Cardiac muscle cell (in vitro differentiated cells and primary cell): ENCODE measurements around the gene CHDH. TPM values are rescaled to one million over a fixed set of nuclear protein-coding genes. Genes with fewer than 3 reads are reported as not detected.
A peak's percentile ranks its signal among the peaks of the same experiment; 100 is the strongest.

Source experiments
- DNase-seq, 2 donors: peaks; one replicate each; pipeline versions ENCODE4 v3.0.0 to v3.0.0-alpha.2; 2010 to 2017; ENCODE audit warnings: low read depth in 1 of 2, low spot score in 1 of 2
- H3K27ac ChIP-seq: fragments of 200-600 bp; sonication (generic); 2 replicates; pipeline ENCODE4 v1.5.1; 2016
- H3K27me3 ChIP-seq: fragments of 200-600 bp; sonication (generic); 2 replicates; pipeline ENCODE4 v1.6.0; 2016; ENCODE audit warnings: control low read depth
- H3K36me3 ChIP-seq: fragments of 200-600 bp; sonication (generic); 2 replicates; pipeline ENCODE4 v1.5.1; 2016; ENCODE audit warnings: control low read depth
- H3K4me1 ChIP-seq: fragments of 200-600 bp; sonication (generic); 2 replicates; pipeline ENCODE4 v1.8.1; 2017; ENCODE audit warnings: low read depth, mild to moderate bottlenecking, mixed run types
- H3K4me3 ChIP-seq: fragments of 200-600 bp; sonication (generic); 2 replicates; pipeline ENCODE4 v1.5.1; 2016; ENCODE audit warnings: mild to moderate bottlenecking
- H3K9me3 ChIP-seq: fragments of 200-600 bp; sonication (generic); 2 replicates; pipeline ENCODE4 v1.5.1; 2017; ENCODE audit warnings: low read depth, mild to moderate bottlenecking, control low read depth
- polyA plus RNA-seq: library from polyadenylated mRNA; unstranded; fragments of >200 nt; fragmentation: Nextera tagmentation; extraction: Ambion mirVana; gene quantifications from 2 replicates; pipeline ENCODE4 v1.2.1, GENCODE V29; 2016
- total RNA-seq: library from RNA; depleted of rRNA; stranded (reverse); fragments of >200 nt; gene quantifications from 2 replicates; pipeline ENCODE4 v1.2.3, GENCODE V29; 2016
- TF ChIP-seq, protein P1 (sequence below): IDR thresholded peaks from 2 replicates; pipeline ENCODE4 v1.5.1; 2012; ENCODE audit warnings: low read depth, mild to moderate bottlenecking, low read length

CHDH gene
- total and polyA plus RNA-seq, 2 experiments from 2014 or later, result 12.8 to 36.1 TPM

DNA sequence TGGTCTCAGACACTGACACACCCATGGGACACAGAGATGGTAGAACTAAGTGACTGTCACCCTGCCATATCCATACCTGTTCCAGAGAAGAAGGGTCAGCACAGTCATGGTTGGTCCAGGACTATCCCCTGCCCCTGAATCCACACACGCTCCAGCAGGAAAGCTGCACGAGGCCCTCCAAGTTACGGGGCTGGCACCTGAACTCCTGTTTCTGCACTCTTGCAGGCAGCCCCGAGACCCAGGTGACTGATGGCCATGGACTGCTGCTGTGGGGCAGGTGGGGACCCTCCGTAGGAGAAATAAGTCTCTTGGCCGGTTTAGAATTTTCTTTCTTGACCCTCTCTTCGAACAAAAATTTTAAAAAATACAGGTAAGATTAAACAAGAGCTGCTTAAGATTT lies 30.6 kb downstream of the CHDH start:
- Histone ChIP-seq H3K27me3 (no peaks in the 10 kb centered on the region), H3K9me3 (no peaks in the 10 kb centered on the region), H3K36me3 (peaks cover 38% of the 10 kb centered on the region), H3K4me3 (no peak overlapping the region), H3K4me1 (no peaks in the 10 kb centered on the region), H3K27ac (no peak overlapping the region)
- TF ChIP-seq, protein P1, sequence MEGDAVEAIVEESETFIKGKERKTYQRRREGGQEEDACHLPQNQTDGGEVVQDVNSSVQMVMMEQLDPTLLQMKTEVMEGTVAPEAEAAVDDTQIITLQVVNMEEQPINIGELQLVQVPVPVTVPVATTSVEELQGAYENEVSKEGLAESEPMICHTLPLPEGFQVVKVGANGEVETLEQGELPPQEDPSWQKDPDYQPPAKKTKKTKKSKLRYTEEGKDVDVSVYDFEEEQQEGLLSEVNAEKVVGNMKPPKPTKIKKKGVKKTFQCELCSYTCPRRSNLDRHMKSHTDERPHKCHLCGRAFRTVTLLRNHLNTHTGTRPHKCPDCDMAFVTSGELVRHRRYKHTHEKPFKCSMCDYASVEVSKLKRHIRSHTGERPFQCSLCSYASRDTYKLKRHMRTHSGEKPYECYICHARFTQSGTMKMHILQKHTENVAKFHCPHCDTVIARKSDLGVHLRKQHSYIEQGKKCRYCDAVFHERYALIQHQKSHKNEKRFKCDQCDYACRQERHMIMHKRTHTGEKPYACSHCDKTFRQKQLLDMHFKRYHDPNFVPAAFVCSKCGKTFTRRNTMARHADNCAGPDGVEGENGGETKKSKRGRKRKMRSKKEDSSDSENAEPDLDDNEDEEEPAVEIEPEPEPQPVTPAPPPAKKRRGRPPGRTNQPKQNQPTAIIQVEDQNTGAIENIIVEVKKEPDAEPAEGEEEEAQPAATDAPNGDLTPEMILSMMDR, result no peak
- DNase-seq, result no peak

DNA sequence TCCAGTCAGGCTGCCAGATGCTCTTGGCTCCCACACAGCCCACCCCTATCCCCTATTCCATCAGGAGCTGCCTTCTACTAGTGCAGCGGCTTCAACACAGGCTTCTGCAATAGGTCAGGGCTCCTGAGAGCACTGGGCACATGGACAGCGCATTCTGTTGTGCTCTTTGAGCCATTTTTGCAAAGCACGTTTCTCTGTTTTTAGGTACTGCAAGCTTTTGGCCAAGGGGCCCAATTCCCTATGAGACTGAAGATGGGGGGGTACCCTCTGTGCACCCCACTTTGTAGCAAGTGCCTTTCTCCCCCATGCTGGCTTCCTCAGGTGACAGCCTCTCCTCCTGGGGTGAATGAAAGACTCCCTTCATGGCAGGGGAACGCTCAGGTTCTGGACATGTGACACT lies 31.2 kb downstream of the CHDH start:
- no peak overlapping the region for H3K4me3 ChIP-seq
- H3K27me3 ChIP-seq, result no peaks in the 10 kb centered on the region
- no peaks in the 10 kb centered on the region for H3K9me3 ChIP-seq
- TF ChIP-seq, protein P1, result no peak
- H3K27ac ChIP-seq, result no peak overlapping the region
- peaks cover 41% of the 10 kb centered on the region for H3K36me3 ChIP-seq
- DNase-seq, result no peak
- no peaks in the 10 kb centered on the region for H3K4me1 ChIP-seq

DNA sequence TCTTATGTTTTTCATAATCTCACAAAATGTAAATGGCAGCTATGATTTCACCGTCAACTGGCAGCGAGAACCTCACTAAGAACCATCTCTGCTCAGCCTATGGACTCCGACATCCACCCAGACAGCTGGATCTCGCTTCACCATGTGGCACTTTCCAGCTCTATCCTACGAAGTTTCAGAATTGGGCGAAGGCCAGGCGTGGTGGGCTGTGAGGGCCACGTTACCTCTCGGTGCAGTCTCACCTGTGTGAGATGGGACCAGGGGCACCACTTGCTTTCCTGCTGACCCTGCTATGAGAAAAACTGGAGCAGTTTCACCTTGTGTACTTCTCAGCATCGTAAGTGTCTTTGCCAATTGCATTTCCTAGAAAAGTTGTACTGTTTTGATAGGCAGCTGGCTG lies 32.3 kb downstream of the CHDH start:
- no peak overlapping the region for H3K27ac ChIP-seq
- TF ChIP-seq, protein P1, result no peak
- H3K27me3 ChIP-seq, result no peaks in the 10 kb centered on the region
- no peak overlapping the region for H3K4me3 ChIP-seq
- peaks cover 51% of the 10 kb centered on the region for H3K36me3 ChIP-seq
- no peaks in the 10 kb centered on the region for H3K4me1 ChIP-seq
- no peaks in the 10 kb centered on the region for H3K9me3 ChIP-seq
- DNase-seq, result no peak

DNA sequence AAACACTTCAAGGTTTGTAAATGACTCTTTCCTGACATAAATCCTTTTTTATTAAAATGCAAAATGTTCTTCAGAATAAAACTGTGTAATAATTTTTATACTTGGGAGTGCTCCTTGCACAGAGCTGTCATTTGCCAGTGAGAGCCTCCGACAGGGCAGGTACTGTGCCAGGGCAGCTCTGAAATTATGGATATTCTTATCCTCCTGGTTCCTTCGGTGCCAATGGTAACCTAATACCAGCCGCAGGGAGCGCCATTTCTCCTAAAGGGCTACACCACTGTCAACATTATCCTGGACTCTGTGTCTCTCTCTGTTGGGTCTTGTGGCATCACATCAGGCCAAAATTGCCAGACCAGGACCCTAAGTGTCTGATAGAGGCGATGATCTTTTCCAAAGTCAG lies 33.0 kb downstream of the CHDH start:
- Histone ChIP-seq H3K27ac (no peak overlapping the region), H3K4me3 (no peak overlapping the region), H3K36me3 (peaks cover 54% of the 10 kb centered on the region), H3K9me3 (no peaks in the 10 kb centered on the region), H3K4me1 (no peaks in the 10 kb centered on the region), H3K27me3 (no peaks in the 10 kb centered on the region)
- no peak for DNase-seq
- TF ChIP-seq, protein P1, result no peak

DNA sequence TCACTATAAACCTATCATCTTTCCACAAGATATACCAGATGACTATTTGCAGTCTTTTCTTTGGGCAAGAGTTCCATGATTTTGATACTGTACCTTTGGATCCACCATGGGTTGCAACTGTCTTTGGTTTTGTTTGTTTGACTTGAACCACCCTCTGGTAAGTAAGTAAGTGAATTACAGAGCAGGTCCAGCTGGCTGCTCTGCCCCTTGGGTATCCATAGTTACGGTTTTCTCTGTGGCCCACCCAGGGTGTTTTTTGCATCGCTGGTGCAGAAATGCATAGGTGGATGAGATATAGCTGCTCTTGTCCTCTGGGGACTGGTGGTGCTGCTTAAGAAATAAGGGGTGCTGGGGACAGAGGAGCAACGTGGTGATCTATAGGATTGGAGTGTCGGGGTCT lies 33.8 kb downstream of the CHDH start:
- Histone ChIP-seq H3K4me3 (no peak overlapping the region), H3K9me3 (no peaks in the 10 kb centered on the region)
- no peak for DNase-seq

More for the DNA sequence above, 33.8 kb downstream of the CHDH start:
- TF ChIP-seq, protein P1, result peak; percentile 2
- H3K27ac ChIP-seq, result no peak overlapping the region
- H3K36me3 ChIP-seq, result peaks cover 49% of the 10 kb centered on the region
- H3K27me3 ChIP-seq, result no peaks in the 10 kb centered on the region
- peaks cover 5% of the 10 kb centered on the region for H3K4me1 ChIP-seq
